ENCODE data around the gene AUTS2. TPM values are rescaled to one million over a fixed set of nuclear protein-coding genes. Genes with fewer than 3 reads are reported as not detected.

AUTS2 gene
- total RNA-seq, 1 experiment from 2014 or later, result 2.5 TPM

DNA sequence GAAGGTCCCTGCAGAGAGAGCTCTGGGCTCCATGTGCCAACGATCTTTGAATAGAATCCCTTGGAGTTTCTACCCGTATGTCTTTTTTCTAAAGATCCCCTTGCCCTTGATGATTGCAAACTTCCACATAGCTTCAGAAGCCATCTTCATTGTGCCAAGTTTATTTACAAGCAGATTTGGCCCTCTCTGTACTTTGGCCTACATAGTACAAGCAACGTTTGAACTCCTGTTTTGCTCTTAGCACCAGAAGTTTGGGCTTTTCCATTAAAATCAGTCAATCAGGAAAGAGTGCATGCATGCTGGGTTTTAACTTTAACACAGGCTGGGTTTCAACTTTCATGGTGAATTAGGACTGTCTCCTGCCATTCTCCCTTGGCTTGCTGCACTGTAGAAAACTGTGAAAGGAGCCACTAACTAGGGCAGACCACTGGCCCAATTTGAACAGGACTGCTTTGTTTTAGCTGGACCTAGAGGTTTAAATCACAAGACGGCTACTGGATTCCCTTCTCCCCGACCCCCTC, 976.1 kb downstream of the AUTS2 start:
- no peaks in the 10 kb centered on the region; the same call in 1 of the 2 replicates for H3K4me1 ChIP-seq (ENCODE audit: control insufficient read depth, insufficient read depth, low read length)
- H3K4me3 ChIP-seq (ENCODE audit: low read depth in 2 of 2, low read length in 2 of 2), result no peak overlapping the region
- in situ Hi-C loops (cut with HindIII; ENCODE audit: low pct_unique_long_range_greater_than_20kb, low sequenced_read_pairs) (no loop called here), intact Hi-C loops (cut with micrococcal nuclease; ENCODE audit: unreplicated experiment) (no loop called here)
- no peaks in the 10 kb centered on the region for H3K9me3 ChIP-seq (ENCODE audit: control insufficient read depth, insufficient read depth, low read depth, low read length)
- no peaks in the 10 kb centered on the region for H3K27me3 ChIP-seq (ENCODE audit: control insufficient read depth, insufficient read depth, low read length)
- ChIA-PET POLR2A (no interaction called here), CTCF (no interaction called here)
- BruUV-seq (replicated peaks), result no TSS peak
- DNase-seq (ENCODE audit: low read depth, low spot score) (no peak), ATAC-seq (no peak)
- no peaks in the 10 kb centered on the region for H3K36me3 ChIP-seq (ENCODE audit: control insufficient read depth, insufficient read depth, low read length)
- TF ChIP-seq SIN3A (IDR thresholded peaks at IDR 0.05; ENCODE audit: borderline replicate concordance, insufficient read depth, low read depth, low read length) (no peak), TCF7L2 (IDR thresholded peaks at IDR 0.05; ENCODE audit: low read depth, low read length) (no peak)
- H3K27ac ChIP-seq (ENCODE audit: low read length), result no peak overlapping the region

DNA sequence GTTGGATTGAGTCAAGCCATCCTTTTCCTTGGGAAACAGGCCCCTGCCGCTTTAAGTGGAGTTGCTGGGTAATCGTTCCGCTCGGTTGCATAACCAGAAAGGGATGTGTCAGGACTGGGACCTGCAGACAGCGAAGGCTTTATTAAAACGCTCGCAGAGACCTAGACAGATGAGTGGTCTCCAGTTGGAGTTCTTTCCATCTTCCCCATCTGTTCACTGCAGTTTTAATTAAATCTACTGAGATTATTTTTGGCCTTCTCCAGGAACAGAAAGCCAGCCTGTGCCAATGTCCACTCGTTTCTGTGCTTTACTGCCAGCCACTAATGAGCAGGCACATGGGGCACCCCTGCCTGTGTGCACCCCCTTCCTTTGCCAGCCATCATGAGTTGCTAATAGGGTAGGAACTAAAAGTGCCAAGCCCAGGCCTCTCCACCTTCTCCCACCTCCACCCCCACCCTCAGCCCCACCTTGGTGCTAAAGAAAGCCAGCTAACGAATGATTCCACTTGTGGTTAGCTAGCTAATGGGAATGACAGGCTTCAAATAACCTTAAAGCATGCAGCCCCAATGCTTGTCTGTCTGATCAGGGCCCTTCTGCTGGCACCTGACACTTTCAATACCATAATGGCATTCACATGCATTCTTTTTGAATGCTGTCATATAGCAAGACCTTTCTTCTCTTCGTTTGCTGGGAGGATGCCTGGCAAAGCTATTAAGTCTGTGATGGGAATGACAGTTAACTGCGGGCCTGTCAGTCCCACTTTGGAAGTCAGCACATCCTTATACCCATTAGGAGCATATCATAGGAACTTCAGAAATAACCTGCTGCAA, 976.9 kb downstream of the AUTS2 start:
- intact Hi-C loops (cut with micrococcal nuclease; ENCODE audit: unreplicated experiment), result no loop called here

More for the DNA sequence above, 976.9 kb downstream of the AUTS2 start:
- no peak for ATAC-seq
- Histone ChIP-seq H3K27ac (ENCODE audit: low read length) (no peak overlapping the region), H3K27me3 (ENCODE audit: control insufficient read depth, insufficient read depth, low read length) (no peaks in the 10 kb centered on the region), H3K4me1 (ENCODE audit: control insufficient read depth, insufficient read depth, low read length) (no peaks in the 10 kb centered on the region; the same call in 1 of the 2 replicates), H3K36me3 (ENCODE audit: control insufficient read depth, insufficient read depth, low read length) (no peaks in the 10 kb centered on the region), H3K9me3 (ENCODE audit: control insufficient read depth, insufficient read depth, low read depth, low read length) (no peaks in the 10 kb centered on the region), H3K4me3 (ENCODE audit: low read depth in 2 of 2, low read length in 2 of 2) (no peak overlapping the region)
- CTCF ChIA-PET, result no interaction called here
- no TSS peak for BruUV-seq (replicated peaks)
- POLR2A ChIA-PET, result no interaction called here
- TF ChIP-seq, protein P1, sequence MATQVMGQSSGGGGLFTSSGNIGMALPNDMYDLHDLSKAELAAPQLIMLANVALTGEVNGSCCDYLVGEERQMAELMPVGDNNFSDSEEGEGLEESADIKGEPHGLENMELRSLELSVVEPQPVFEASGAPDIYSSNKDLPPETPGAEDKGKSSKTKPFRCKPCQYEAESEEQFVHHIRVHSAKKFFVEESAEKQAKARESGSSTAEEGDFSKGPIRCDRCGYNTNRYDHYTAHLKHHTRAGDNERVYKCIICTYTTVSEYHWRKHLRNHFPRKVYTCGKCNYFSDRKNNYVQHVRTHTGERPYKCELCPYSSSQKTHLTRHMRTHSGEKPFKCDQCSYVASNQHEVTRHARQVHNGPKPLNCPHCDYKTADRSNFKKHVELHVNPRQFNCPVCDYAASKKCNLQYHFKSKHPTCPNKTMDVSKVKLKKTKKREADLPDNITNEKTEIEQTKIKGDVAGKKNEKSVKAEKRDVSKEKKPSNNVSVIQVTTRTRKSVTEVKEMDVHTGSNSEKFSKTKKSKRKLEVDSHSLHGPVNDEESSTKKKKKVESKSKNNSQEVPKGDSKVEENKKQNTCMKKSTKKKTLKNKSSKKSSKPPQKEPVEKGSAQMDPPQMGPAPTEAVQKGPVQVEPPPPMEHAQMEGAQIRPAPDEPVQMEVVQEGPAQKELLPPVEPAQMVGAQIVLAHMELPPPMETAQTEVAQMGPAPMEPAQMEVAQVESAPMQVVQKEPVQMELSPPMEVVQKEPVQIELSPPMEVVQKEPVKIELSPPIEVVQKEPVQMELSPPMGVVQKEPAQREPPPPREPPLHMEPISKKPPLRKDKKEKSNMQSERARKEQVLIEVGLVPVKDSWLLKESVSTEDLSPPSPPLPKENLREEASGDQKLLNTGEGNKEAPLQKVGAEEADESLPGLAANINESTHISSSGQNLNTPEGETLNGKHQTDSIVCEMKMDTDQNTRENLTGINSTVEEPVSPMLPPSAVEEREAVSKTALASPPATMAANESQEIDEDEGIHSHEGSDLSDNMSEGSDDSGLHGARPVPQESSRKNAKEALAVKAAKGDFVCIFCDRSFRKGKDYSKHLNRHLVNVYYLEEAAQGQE (IDR thresholded peaks at IDR 0.05; ENCODE audit: insufficient read depth in 1 of 2, low read depth in 2 of 2, low read length in 1 of 2), result no peak
- no peak for TF ChIP-seq TCF7L2 (IDR thresholded peaks at IDR 0.05; ENCODE audit: low read depth, low read length)
- TF ChIP-seq POLR2AphosphoS5 (IDR thresholded peaks at IDR 0.05; ENCODE audit: low read depth, low read length), result no peak
- no peak for TF ChIP-seq SIN3A (IDR thresholded peaks at IDR 0.05; ENCODE audit: borderline replicate concordance, insufficient read depth, low read depth, low read length)
- TF ChIP-seq, protein P2, sequence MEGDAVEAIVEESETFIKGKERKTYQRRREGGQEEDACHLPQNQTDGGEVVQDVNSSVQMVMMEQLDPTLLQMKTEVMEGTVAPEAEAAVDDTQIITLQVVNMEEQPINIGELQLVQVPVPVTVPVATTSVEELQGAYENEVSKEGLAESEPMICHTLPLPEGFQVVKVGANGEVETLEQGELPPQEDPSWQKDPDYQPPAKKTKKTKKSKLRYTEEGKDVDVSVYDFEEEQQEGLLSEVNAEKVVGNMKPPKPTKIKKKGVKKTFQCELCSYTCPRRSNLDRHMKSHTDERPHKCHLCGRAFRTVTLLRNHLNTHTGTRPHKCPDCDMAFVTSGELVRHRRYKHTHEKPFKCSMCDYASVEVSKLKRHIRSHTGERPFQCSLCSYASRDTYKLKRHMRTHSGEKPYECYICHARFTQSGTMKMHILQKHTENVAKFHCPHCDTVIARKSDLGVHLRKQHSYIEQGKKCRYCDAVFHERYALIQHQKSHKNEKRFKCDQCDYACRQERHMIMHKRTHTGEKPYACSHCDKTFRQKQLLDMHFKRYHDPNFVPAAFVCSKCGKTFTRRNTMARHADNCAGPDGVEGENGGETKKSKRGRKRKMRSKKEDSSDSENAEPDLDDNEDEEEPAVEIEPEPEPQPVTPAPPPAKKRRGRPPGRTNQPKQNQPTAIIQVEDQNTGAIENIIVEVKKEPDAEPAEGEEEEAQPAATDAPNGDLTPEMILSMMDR (IDR thresholded peaks at IDR 0.05), result no peak
- no peak for DNase-seq (ENCODE audit: low read depth, low spot score)
- in situ Hi-C loops (cut with HindIII; ENCODE audit: low pct_unique_long_range_greater_than_20kb, low sequenced_read_pairs), result no loop called here

All from Panc1 (cell line).